ENCODE results near the gene ROR1. TPM values are rescaled to one million over a fixed set of nuclear protein-coding genes. Genes with fewer than 3 reads are reported as not detected.

Gene ROR1
- total and polyA plus RNA-seq, 9 donors, result 3.0 to 26.1 (median 15.0) TPM

DNA sequence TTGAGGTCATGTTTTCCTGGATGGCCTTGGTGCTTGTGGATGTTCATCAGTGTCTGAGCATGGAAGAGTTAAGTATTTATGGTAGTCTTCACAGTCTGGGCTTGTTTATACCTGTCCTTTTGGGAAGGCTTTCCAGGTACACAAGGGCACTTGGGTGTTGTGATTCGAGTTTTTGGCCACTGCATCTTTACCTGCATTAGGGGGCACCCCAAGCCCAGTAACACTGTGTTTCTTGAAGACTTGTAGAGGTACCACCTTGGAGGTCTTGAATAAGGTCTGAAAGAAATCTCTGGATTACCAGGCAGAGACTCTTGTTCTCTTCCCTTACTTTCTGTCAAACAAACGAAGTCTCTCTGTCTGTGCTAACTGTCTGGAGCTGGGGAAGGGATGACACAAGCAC is 34.4 kb upstream of the ROR1 start:
- Histone ChIP-seq H3K27me3 (no peaks in the 10 kb centered on the region), H3K9me3 (no peaks in the 10 kb centered on the region), H3K4me1 (ENCODE audit: insufficient read depth) (no peaks in the 10 kb centered on the region), H3K36me3 (no peaks in the 10 kb centered on the region), H3K4me3 (no peak overlapping the region), H3K27ac (no peak overlapping the region)
- WGBS, 3 donors, result 77 to 90% (median 82%) methylated on average over 2 of the region's 2 CpGs
- no peak for DNase-seq
- intact Hi-C loops (cut with DNase I), result no loop called here
- TF ChIP-seq POLR2A (IDR thresholded peaks at IDR 0.05), result no peak
- TF ChIP-seq EP300 (IDR thresholded peaks at IDR 0.05), result no peak
- TF ChIP-seq, protein P1, sequence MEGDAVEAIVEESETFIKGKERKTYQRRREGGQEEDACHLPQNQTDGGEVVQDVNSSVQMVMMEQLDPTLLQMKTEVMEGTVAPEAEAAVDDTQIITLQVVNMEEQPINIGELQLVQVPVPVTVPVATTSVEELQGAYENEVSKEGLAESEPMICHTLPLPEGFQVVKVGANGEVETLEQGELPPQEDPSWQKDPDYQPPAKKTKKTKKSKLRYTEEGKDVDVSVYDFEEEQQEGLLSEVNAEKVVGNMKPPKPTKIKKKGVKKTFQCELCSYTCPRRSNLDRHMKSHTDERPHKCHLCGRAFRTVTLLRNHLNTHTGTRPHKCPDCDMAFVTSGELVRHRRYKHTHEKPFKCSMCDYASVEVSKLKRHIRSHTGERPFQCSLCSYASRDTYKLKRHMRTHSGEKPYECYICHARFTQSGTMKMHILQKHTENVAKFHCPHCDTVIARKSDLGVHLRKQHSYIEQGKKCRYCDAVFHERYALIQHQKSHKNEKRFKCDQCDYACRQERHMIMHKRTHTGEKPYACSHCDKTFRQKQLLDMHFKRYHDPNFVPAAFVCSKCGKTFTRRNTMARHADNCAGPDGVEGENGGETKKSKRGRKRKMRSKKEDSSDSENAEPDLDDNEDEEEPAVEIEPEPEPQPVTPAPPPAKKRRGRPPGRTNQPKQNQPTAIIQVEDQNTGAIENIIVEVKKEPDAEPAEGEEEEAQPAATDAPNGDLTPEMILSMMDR (IDR thresholded peaks at IDR 0.05), result no peak

- H3K4me3 ChIP-seq, result no peak overlapping the region
- H3K4me1 ChIP-seq (ENCODE audit: insufficient read depth), result no peaks in the 10 kb centered on the region
- TF ChIP-seq POLR2A (IDR thresholded peaks at IDR 0.05) (no peak), EP300 (IDR thresholded peaks at IDR 0.05) (no peak)
- TF ChIP-seq, protein P1 (IDR thresholded peaks at IDR 0.05), result no peak
- DNase-seq, result no peak
- WGBS, 3 donors, result 94 to 97% (median 97%) methylated on average over 2 of the region's 2 CpGs
- no peak overlapping the region for H3K27ac ChIP-seq
- H3K36me3 ChIP-seq, result no peaks in the 10 kb centered on the region
- H3K27me3 ChIP-seq, result no peaks in the 10 kb centered on the region
- H3K9me3 ChIP-seq, result no peaks in the 10 kb centered on the region
- intact Hi-C loops (cut with DNase I), result no loop called here
These were observed 33.4 kb upstream of the ROR1 start for GRCh38 chr1:63740432-63740831.

- Histone ChIP-seq H3K36me3 (no peaks in the 10 kb centered on the region), H3K9me3 (no peaks in the 10 kb centered on the region), H3K27me3 (no peaks in the 10 kb centered on the region), H3K4me1 (ENCODE audit: insufficient read depth) (no peaks in the 10 kb centered on the region), H3K4me3 (no peak overlapping the region), H3K27ac (no peak overlapping the region)
- TF ChIP-seq POLR2A (IDR thresholded peaks at IDR 0.05), result no peak
- TF ChIP-seq, protein P1 (IDR thresholded peaks at IDR 0.05), result no peak
- no peak for TF ChIP-seq EP300 (IDR thresholded peaks at IDR 0.05)
- intact Hi-C loops (cut with DNase I), result no loop called here
- no peak for DNase-seq
These were observed 31.3 kb upstream of the ROR1 start for GRCh38 chr1:63742526-63742925.

GRCh38 chr1:63743781-63744180 is 30.0 kb upstream of the ROR1 start:
- intact Hi-C loops (cut with DNase I), result no loop called here
- Histone ChIP-seq H3K36me3 (no peaks in the 10 kb centered on the region), H3K27ac (no peak overlapping the region), H3K27me3 (no peaks in the 10 kb centered on the region), H3K4me3 (no peak overlapping the region), H3K9me3 (no peaks in the 10 kb centered on the region), H3K4me1 (ENCODE audit: insufficient read depth) (no peaks in the 10 kb centered on the region)
- TF ChIP-seq EP300 (IDR thresholded peaks at IDR 0.05) (no peak), POLR2A (IDR thresholded peaks at IDR 0.05) (no peak)
- TF ChIP-seq, protein P1 (IDR thresholded peaks at IDR 0.05), result no peak
- no peak for DNase-seq
